ENCODE measurements around the gene BMPR1B. TPM values are rescaled to one million over a fixed set of nuclear protein-coding genes. Genes with fewer than 3 reads are reported as not detected.

The BMPR1B gene
- total RNA-seq, 3 donors from 2014 or later, result 0.64 to 7.2 (median 2.0) TPM

DNA sequence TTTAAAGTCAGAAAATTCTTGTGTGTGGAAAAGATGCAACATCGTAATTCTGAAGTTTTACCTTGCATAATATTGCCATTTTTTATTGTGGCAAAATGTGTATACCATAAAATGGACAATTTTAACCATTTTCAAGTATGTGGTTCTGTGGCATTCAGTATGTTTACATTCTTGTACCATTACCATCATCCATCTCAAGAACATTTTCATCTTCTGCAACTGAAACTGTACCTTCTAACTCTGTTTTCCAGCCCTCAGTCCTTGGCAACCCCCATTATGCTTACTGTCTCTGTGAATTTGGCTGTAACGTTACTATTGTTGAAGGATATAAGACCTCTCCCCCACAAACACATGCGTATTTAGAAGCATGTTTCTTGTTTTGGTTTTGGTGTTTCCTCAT lies 123.2 kb downstream of the BMPR1B start:
- H3K4me3 ChIP-seq, result no peak overlapping the region
- intact Hi-C loops (cut with DNase I; ENCODE audit: low total_unique reads), result no loop called here
- no peaks in the 10 kb centered on the region for H3K27me3 ChIP-seq
- H3K27ac ChIP-seq, result no peak overlapping the region
- DNase-seq (ENCODE audit: low spot score in 2 of 2), result no peak
- no peaks in the 10 kb centered on the region for H3K36me3 ChIP-seq
- no peaks in the 10 kb centered on the region for H3K4me1 ChIP-seq
- no peaks in the 10 kb centered on the region for H3K9me3 ChIP-seq
- TF ChIP-seq, protein P1, sequence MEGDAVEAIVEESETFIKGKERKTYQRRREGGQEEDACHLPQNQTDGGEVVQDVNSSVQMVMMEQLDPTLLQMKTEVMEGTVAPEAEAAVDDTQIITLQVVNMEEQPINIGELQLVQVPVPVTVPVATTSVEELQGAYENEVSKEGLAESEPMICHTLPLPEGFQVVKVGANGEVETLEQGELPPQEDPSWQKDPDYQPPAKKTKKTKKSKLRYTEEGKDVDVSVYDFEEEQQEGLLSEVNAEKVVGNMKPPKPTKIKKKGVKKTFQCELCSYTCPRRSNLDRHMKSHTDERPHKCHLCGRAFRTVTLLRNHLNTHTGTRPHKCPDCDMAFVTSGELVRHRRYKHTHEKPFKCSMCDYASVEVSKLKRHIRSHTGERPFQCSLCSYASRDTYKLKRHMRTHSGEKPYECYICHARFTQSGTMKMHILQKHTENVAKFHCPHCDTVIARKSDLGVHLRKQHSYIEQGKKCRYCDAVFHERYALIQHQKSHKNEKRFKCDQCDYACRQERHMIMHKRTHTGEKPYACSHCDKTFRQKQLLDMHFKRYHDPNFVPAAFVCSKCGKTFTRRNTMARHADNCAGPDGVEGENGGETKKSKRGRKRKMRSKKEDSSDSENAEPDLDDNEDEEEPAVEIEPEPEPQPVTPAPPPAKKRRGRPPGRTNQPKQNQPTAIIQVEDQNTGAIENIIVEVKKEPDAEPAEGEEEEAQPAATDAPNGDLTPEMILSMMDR (IDR thresholded peaks at IDR 0.05), result no peak
- TF ChIP-seq POLR2AphosphoS5 (IDR thresholded peaks at IDR 0.05), result no peak
- no peak for TF ChIP-seq POLR2A (IDR thresholded peaks at IDR 0.05)

DNA sequence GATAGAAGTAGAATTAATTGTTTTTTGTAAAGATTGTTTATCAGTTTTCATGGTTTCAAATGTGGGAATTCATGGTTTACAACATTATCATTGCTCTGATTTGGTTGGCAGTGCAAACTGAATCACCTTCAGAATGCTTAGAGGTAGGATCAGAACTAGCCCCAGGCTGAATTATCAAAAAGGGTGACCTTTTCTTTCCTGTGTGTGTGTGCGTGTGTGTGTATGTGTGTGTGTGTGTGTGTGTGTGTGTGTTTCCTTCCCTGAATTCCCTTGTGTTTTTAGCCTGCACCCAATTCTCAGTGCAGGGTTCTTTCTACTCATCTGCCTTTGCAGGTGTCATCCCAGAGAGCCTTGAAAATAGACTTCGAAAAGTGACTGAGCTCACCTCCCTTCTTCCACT lies 125.0 kb downstream of the BMPR1B start:
- Histone ChIP-seq H3K27me3 (no peaks in the 10 kb centered on the region), H3K9me3 (no peaks in the 10 kb centered on the region), H3K4me3 (no peak overlapping the region), H3K4me1 (no peaks in the 10 kb centered on the region), H3K27ac (no peak overlapping the region), H3K36me3 (no peaks in the 10 kb centered on the region)
- no peak for DNase-seq (ENCODE audit: low spot score in 2 of 2)
- no peak for TF ChIP-seq POLR2AphosphoS5 (IDR thresholded peaks at IDR 0.05)
- no peak for TF ChIP-seq POLR2A (IDR thresholded peaks at IDR 0.05)
- TF ChIP-seq, protein P1 (IDR thresholded peaks at IDR 0.05), result no peak
- intact Hi-C loops (cut with DNase I; ENCODE audit: low total_unique reads), result no loop called here

DNA sequence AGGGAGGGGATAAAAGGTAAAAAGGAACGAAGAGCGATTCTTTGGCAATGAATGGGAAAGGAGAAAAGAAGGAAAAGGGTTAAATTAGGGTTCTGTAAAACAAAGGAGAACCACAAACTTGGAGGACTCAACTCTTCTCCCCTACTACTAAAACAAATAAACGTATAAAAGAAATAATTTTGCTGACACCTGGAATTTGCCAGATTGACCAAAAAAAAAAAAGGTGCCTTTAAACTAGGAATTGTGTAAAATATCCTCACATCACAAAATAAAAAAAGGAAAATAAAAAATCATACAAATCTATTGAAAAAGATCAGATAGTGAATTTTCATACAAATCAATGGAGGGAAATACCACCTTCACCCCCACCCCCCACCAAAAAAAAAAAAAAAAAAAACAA lies 129.3 kb downstream of the BMPR1B start:
- no peaks in the 10 kb centered on the region for H3K27me3 ChIP-seq
- no peak for DNase-seq (ENCODE audit: low spot score in 2 of 2)
- no peak overlapping the region for H3K27ac ChIP-seq
- H3K4me3 ChIP-seq, result no peak overlapping the region
- peaks cover 0 to 5% of the 10 kb centered on the region in 2 donors for H3K9me3 ChIP-seq
- intact Hi-C loops (cut with DNase I; ENCODE audit: low total_unique reads), result no loop called here
- TF ChIP-seq, protein P1 (IDR thresholded peaks at IDR 0.05), result no peak
- TF ChIP-seq POLR2AphosphoS5 (IDR thresholded peaks at IDR 0.05), result no peak
- TF ChIP-seq POLR2A (IDR thresholded peaks at IDR 0.05), result no peak
- no peaks in the 10 kb centered on the region for H3K36me3 ChIP-seq
- H3K4me1 ChIP-seq, result no peaks in the 10 kb centered on the region

DNA sequence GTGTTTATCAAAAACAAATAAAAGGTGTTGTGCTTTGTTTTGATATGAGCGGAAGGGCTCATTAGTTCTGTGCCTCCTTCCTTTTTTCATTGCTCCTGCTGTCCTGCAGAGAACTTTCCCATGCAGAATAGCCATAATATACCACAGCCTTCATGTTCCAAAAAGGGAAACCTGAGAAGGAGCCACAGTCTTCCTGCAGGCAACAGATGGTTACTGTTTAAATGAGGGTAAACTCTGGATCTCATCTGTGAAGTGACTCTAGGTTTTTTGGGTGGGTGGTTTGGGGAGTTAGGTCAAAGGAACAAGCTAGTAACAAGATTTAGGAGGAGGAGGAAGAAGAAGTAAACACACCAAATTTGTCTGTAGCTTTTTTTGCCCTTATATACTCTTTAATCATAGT lies 131.8 kb downstream of the BMPR1B start:
- peaks cover 0 to 5% of the 10 kb centered on the region in 2 donors for H3K9me3 ChIP-seq
- no peaks in the 10 kb centered on the region for H3K4me1 ChIP-seq
- no peaks in the 10 kb centered on the region for H3K27me3 ChIP-seq
- DNase-seq (ENCODE audit: low spot score in 2 of 2), result no peak
- H3K4me3 ChIP-seq, result no peak overlapping the region
- intact Hi-C loops (cut with DNase I; ENCODE audit: low total_unique reads), result no loop called here
- TF ChIP-seq POLR2A (IDR thresholded peaks at IDR 0.05), result no peak
- TF ChIP-seq POLR2AphosphoS5 (IDR thresholded peaks at IDR 0.05), result no peak
- TF ChIP-seq, protein P1 (IDR thresholded peaks at IDR 0.05), result no peak
- H3K27ac ChIP-seq, result no peak overlapping the region
- H3K36me3 ChIP-seq, result no peaks in the 10 kb centered on the region

- Histone ChIP-seq H3K27ac (no peak overlapping the region), H3K36me3 (no peaks in the 10 kb centered on the region), H3K27me3 (no peaks in the 10 kb centered on the region), H3K4me3 (no peak overlapping the region), H3K9me3 (peaks cover 0 to 5% of the 10 kb centered on the region in 2 donors), H3K4me1 (no peaks in the 10 kb centered on the region)
- intact Hi-C loops (cut with DNase I; ENCODE audit: low total_unique reads), result no loop called here
- no peak for TF ChIP-seq POLR2AphosphoS5 (IDR thresholded peaks at IDR 0.05)
- no peak for TF ChIP-seq POLR2A (IDR thresholded peaks at IDR 0.05)
- TF ChIP-seq, protein P1 (IDR thresholded peaks at IDR 0.05), result no peak
- peak in 1 of 2 donors; percentile 17 for DNase-seq (ENCODE audit: low spot score in 2 of 2)
Observed at GRCh38 chr4:94889946-94890345, 132.2 kb downstream of the BMPR1B start.
